OCI-LY1 (cell line): ENCODE data around the gene RNF214.

Experiments used
- H2AFZ ChIP-seq: fragments of 200-600 bp; sonication (generic), shearing (Covaris generic); 2 replicates; pipeline ENCODE4 v1.6.0; 2014; ENCODE audit warnings: antibody characterized with exemption, mild to moderate bottlenecking, low read length
- H3F3A ChIP-seq: fragments of 200-600 bp; sonication (generic), shearing (Covaris generic); 2 replicates; pipeline ENCODE4 v1.6.0; 2014; ENCODE audit warnings: mild to moderate bottlenecking, antibody characterized with exemption, low read length, moderate library complexity; ENCODE audit not compliant: insufficient read depth
- H3K27ac ChIP-seq: fragments of 200-600 bp; sonication (generic); 2 replicates; pipeline ENCODE4 v1.5.1; 2014; ENCODE audit warnings: low read length, mixed run types, mild to moderate bottlenecking, low read depth; ENCODE audit not compliant: poor library complexity, severe bottlenecking
- H3K27me3 ChIP-seq: fragments of 200-600 bp; sonication (generic); 2 replicates; pipeline ENCODE4 v1.6.0; 2014; ENCODE audit warnings: antibody characterized with exemption, mild to moderate bottlenecking, low read length, moderate library complexity; ENCODE audit not compliant: insufficient read depth
- H3K36me3 ChIP-seq: fragments of 200-600 bp; sonication (generic); 2 replicates; pipeline ENCODE4 v1.6.1; 2014; ENCODE audit warnings: mild to moderate bottlenecking, antibody characterized with exemption, low read length, moderate library complexity, mixed read lengths; ENCODE audit not compliant: insufficient read depth
- H3K4me1 ChIP-seq: fragments of 200-600 bp; sonication (generic); 2 replicates; pipeline ENCODE4 v1.5.1; 2014; ENCODE audit warnings: mild to moderate bottlenecking, low read length, moderate library complexity; ENCODE audit not compliant: insufficient read depth, severe bottlenecking
- H3K4me2 ChIP-seq: fragments of 200-600 bp; sonication (generic), shearing (Covaris generic); 2 replicates; pipeline ENCODE4 v1.6.1; 2014; ENCODE audit warnings: low read length
- H3K4me3 ChIP-seq: fragments of 200-600 bp; sonication (generic); 2 replicates; pipeline ENCODE4 v1.5.1; 2014; ENCODE audit warnings: low read length, low read depth, mild to moderate bottlenecking, mixed read lengths; ENCODE audit not compliant: poor library complexity, severe bottlenecking
- H3K79me2 ChIP-seq: fragments of 200-600 bp; shearing (Covaris generic); 2 replicates; pipeline ENCODE4 v1.6.1; 2016; ENCODE audit warnings: mixed run types, low read length, mixed read lengths; ENCODE audit not compliant: insufficient read depth
- H3K9ac ChIP-seq: fragments of 200-600 bp; sonication (generic), shearing (Covaris generic); 2 replicates; pipeline ENCODE4 v1.6.1; 2014; ENCODE audit warnings: mild to moderate bottlenecking, low read length, mixed read lengths
- H3K9me2 ChIP-seq: fragments of 200-600 bp; sonication (generic), shearing (Covaris generic); 2 replicates; pipeline ENCODE4 v1.6.1; 2014; ENCODE audit warnings: low read depth, mild to moderate bottlenecking, low read length, mixed read lengths
- H3K9me3 ChIP-seq: fragments of 200-600 bp; shearing (Covaris generic); 2 replicates; pipeline ENCODE4 v1.6.1; 2014; ENCODE audit warnings: low read length, mixed read lengths
- H4K20me1 ChIP-seq: fragments of 200-600 bp; sonication (generic), shearing (Covaris generic); 2 replicates; pipeline ENCODE4 v1.6.0; 2016; ENCODE audit warnings: mild to moderate bottlenecking, low read length; ENCODE audit not compliant: insufficient read depth
- EZH2 ChIP-seq: fragments of 200-600 bp; sonication (generic), shearing (Covaris generic); IDR thresholded peaks from 2 replicates; pipeline ENCODE4 v1.8.0; 2017; ENCODE audit warnings: borderline replicate concordance, mixed run types, mild to moderate bottlenecking, antibody characterized with exemption, low read length, moderate library complexity, mixed read lengths
- TF ChIP-seq, protein P1 (sequence below): fragments of 200-600 bp; sonication (generic), shearing (Covaris generic); IDR thresholded peaks from 2 replicates; pipeline ENCODE4 v1.5.1; 2017; ENCODE audit warnings: mild to moderate bottlenecking, antibody characterized with exemption, low read length, moderate library complexity, mixed read lengths

RNF214 gene

DNA sequence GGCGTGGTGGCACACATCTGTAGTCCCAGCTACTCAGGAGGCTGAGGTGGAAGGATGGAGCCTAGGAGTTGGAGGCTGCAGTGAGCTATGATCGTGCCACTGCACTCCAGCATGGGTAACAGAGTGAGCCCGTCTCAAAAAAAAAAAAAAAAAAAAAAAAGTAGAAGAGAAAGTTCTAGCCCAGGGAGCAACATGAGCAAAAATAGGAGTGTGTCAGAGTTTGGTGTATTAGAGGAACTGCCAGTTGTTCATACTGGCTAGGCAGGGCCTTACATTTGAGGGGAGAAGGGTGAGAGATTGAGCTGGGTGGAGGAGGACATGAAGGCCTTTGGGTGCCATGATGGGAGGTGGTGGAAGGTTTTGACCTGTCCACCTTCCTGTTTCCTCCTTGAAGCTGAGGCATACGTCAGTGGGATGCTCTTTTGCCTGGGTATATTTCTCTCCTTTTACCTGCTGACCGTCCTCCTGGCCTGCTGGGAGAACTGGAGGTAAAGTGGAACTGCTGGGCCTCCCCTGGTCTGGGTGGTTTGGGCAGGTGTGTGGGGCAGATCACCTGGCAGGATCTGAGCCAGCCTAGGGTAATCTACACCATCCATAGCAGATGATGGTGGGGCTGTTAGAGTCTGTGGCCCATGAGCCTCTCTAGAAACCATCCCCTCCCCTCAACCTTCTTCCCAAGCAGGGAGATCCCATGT lies 46.6 kb upstream of the RNF214 start:
- H3K9me3 ChIP-seq = no peaks in the 10 kb centered on the region
- H3K4me3 ChIP-seq = no peak overlapping the region
- no peak for TF ChIP-seq EZH2
- TF ChIP-seq, protein P1, sequence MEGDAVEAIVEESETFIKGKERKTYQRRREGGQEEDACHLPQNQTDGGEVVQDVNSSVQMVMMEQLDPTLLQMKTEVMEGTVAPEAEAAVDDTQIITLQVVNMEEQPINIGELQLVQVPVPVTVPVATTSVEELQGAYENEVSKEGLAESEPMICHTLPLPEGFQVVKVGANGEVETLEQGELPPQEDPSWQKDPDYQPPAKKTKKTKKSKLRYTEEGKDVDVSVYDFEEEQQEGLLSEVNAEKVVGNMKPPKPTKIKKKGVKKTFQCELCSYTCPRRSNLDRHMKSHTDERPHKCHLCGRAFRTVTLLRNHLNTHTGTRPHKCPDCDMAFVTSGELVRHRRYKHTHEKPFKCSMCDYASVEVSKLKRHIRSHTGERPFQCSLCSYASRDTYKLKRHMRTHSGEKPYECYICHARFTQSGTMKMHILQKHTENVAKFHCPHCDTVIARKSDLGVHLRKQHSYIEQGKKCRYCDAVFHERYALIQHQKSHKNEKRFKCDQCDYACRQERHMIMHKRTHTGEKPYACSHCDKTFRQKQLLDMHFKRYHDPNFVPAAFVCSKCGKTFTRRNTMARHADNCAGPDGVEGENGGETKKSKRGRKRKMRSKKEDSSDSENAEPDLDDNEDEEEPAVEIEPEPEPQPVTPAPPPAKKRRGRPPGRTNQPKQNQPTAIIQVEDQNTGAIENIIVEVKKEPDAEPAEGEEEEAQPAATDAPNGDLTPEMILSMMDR = no peak
- no peak overlapping the region for H2AFZ ChIP-seq
- H3F3A ChIP-seq = no peaks in the 10 kb centered on the region
- H3K4me1 ChIP-seq = peaks cover 20% of the 10 kb centered on the region
- H4K20me1 ChIP-seq = no peaks in the 10 kb centered on the region
- no peaks in the 10 kb centered on the region for H3K9me2 ChIP-seq
- H3K36me3 ChIP-seq = peaks cover 21% of the 10 kb centered on the region; the same call in 1 of the 2 replicates
- H3K27me3 ChIP-seq = no peaks in the 10 kb centered on the region
- H3K79me2 ChIP-seq = no peaks in the 10 kb centered on the region
- no peak overlapping the region for H3K27ac ChIP-seq
- H3K9ac ChIP-seq = no peak overlapping the region
- no peak overlapping the region for H3K4me2 ChIP-seq

DNA sequence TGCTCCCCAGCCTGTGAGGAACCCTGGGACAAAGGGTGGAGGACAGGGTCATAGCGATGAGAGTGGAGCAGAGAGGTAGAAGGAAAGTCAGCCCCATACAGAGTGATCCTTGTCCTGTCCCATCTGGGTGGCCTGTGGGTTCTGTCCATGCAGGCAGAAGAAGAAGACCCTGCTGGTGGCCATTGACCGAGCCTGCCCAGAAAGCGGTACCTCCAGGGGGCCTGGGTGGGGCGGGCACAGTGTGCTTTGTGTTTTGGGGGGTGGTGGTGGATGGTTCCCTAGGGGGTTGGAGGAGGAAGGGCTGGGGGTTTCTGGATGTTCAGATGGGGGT lies 46.1 kb upstream of the RNF214 start:
- H3K9ac ChIP-seq = no peak overlapping the region
- no peaks in the 10 kb centered on the region for H3K27me3 ChIP-seq
- H3K4me3 ChIP-seq = no peak overlapping the region
- no peaks in the 10 kb centered on the region for H3K79me2 ChIP-seq
- TF ChIP-seq, protein P1 = no peak
- no peak for TF ChIP-seq EZH2
- H4K20me1 ChIP-seq = no peaks in the 10 kb centered on the region
- no peak overlapping the region for H3K27ac ChIP-seq
- H3K4me2 ChIP-seq = no peak overlapping the region
- H3K9me3 ChIP-seq = no peaks in the 10 kb centered on the region
- H3F3A ChIP-seq = no peaks in the 10 kb centered on the region
- H3K4me1 ChIP-seq = peaks cover 17% of the 10 kb centered on the region
- H3K36me3 ChIP-seq = peaks cover 21% of the 10 kb centered on the region; the same call in 1 of the 2 replicates
- H3K9me2 ChIP-seq = no peaks in the 10 kb centered on the region
- H2AFZ ChIP-seq = no peak overlapping the region

DNA sequence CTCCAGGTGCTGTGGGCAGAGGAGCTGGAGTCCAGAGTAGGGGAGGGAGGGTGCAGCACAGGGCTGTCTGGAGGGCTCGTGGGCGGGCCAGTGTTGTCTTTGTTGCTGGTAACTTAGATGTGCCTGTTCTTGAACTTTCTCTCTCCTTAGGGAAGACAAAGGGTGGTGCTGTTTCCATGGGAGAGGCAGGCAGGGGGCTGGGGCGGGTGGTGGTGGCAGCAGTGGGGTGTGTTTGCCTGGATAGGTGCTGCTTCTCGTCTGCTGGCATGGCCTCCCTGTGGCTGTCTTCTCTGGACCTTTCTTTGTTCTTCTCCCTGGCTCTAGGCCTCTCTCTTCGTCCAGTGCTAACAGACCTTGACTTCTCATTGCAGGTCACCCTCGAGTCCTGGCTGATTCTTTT lies 45.5 kb upstream of the RNF214 start:
- H3K9me3 ChIP-seq = no peaks in the 10 kb centered on the region
- H3K9ac ChIP-seq = no peak overlapping the region
- H3K27ac ChIP-seq = no peak overlapping the region
- H3F3A ChIP-seq = no peaks in the 10 kb centered on the region
- H2AFZ ChIP-seq = no peak overlapping the region
- H3K4me1 ChIP-seq = peaks cover 13% of the 10 kb centered on the region
- no peaks in the 10 kb centered on the region for H3K9me2 ChIP-seq
- no peaks in the 10 kb centered on the region for H4K20me1 ChIP-seq
- no peaks in the 10 kb centered on the region for H3K79me2 ChIP-seq
- H3K36me3 ChIP-seq = peaks cover 21% of the 10 kb centered on the region; the same call in 1 of the 2 replicates
- no peak overlapping the region for H3K4me3 ChIP-seq
- H3K27me3 ChIP-seq = no peaks in the 10 kb centered on the region
- H3K4me2 ChIP-seq = no peak overlapping the region
- no peak for TF ChIP-seq EZH2
- TF ChIP-seq, protein P1 = no peak
